Sigmoid colon (tissue), 4 donors: ENCODE measurements around the gene ZCCHC7.

ENCODE experiments used
- CTCF ChIP-seq, 4 experiments: fragments of 450-650 bp in 3 of 4; fragments of 200-600 bp in 1 of 4; IDR thresholded peaks; one replicate each; pipeline ENCODE4 v1.5.1; 2016 to 2019; ENCODE audit warnings: antibody characterized with exemption in 4 of 4, mild to moderate bottlenecking in 3 of 4, moderate library complexity in 2 of 4
- EP300 ChIP-seq, 4 donors: sonication (generic); formaldehyde crosslinking; IDR thresholded peaks; one replicate each; pipeline ENCODE4 v1.6.1; 2017; ENCODE audit warnings: antibody characterized with exemption in 4 of 4
- POLR2A ChIP-seq, 2 donors: fragments of 450-650 bp; IDR thresholded peaks; one replicate each; pipeline ENCODE4 v1.6.1; 2016; ENCODE audit warnings: antibody characterized with exemption in 2 of 2, mild to moderate bottlenecking in 2 of 2, moderate library complexity in 2 of 2
- POLR2AphosphoS5 ChIP-seq, 4 donors: sonication (generic); formaldehyde crosslinking; IDR thresholded peaks; one replicate each; pipeline ENCODE4 v1.6.1; 2017; ENCODE audit warnings: antibody characterized with exemption in 4 of 4

- TF ChIP-seq POLR2A (IDR thresholded peaks at IDR 0.05) (no peak), CTCF (IDR thresholded peaks at IDR 0.05) (no peak), EP300 (IDR thresholded peaks at IDR 0.05) (no peak), POLR2AphosphoS5 (IDR thresholded peaks at IDR 0.05) (no peak)
Measured at GRCh38 chr9:37374892-37375291, 254.5 kb downstream of the ZCCHC7 start.
